ENCODE measurements around the gene LIMA1. TPM values are rescaled to one million over a fixed set of nuclear protein-coding genes. Genes with fewer than 3 reads are reported as not detected.
"Not testable (repeated sequence)": the region's sequence is repeated elsewhere in the genome, so short reads cannot be mapped to it uniquely, and the experiment has no call there.

LIMA1 gene
- total and polyA plus RNA-seq, 4 donors, result 35.9 to 177 (median 140) TPM

DNA sequence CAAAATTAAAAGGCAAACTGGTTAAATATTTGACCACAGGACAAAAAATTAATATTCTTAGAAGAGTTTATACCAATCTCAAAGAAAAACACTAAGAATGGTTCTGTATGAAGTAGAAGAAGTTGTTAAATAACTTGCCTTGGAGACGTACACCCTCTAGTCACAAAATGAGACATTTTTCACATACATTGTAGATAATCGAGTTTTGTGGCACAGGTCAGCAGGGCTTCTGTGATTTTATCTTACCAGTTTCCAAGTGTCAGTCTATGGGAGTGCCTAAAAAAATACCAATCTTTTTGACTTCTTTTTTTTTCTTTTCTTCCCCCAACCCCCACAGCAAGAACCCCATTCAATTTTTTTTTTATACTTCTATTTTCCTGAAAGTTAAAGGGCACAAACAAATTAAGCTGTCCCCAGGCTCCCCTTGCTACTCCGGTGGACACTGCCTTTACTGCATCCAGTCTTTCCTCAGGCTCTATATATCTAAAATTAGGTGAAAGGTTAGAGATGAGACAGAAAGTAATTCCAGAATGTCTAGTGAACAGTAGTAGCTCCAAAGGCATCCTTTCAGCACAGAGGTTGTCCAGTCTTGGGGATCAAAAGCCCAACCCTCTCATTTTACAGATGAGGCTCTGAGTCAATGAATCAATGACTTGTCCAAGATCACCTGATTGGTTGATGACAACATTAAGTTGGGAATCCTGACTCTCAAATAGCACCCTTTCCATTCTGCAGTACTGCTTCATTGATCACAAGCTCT is 6.2 kb downstream of the LIMA1 start:
- no peak overlapping the region for H3K4me3 ChIP-seq (ENCODE audit: low read length in 2 of 2)
- 74 to 77% methylated on average over 3 of the region's 3 CpGs for WGBS, 2 donors
- H3K4me1 ChIP-seq (ENCODE audit: control insufficient read depth in 1 of 2, insufficient read depth in 2 of 2, low read length in 2 of 2), result no peaks in the 10 kb centered on the region
- DNase-seq (no peak), ATAC-seq (ENCODE audit: low FRiP score) (no peak)
- H3K27me3 ChIP-seq (ENCODE audit: control insufficient read depth in 1 of 2, insufficient read depth in 2 of 2, low read length in 1 of 2), result no peaks in the 10 kb centered on the region
- no peak overlapping the region for H3K27ac ChIP-seq (ENCODE audit: low read depth in 1 of 2, low read length in 2 of 2)
- no peaks in the 10 kb centered on the region for H3K9me3 ChIP-seq (ENCODE audit: control insufficient read depth, low read length)
- intact Hi-C loops (cut with DNase I), result no loop called here
- H3K36me3 ChIP-seq (ENCODE audit: control insufficient read depth in 1 of 2, insufficient read depth in 2 of 2, low read length in 1 of 2), result no peaks in the 10 kb centered on the region

DNA sequence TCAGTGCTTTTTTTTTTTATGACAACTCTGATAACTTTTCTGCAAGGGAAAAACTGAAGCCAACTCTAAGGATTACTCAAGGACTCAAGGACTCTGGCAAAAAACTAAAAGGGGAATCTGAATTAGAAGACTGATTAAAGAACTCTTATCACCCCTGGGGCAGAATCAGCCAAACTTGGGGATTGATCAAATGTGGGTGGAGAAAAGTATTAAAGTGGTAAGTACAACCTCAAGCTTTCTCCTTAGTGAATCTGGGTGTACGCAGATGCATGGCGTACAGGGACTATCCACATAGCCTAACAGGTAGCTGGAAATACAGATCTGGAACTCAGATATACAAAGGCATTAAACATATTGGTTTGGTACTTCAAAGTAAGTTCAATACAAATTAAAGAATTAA is 7.3 kb downstream of the LIMA1 start:
- ATAC-seq (ENCODE audit: low FRiP score) (no peak), DNase-seq (no peak)
- H3K27ac ChIP-seq (ENCODE audit: low read depth in 1 of 2, low read length in 2 of 2), result no peak overlapping the region
- no peak overlapping the region for H3K4me3 ChIP-seq (ENCODE audit: low read length in 2 of 2)
- no peaks in the 10 kb centered on the region for H3K27me3 ChIP-seq (ENCODE audit: control insufficient read depth in 1 of 2, insufficient read depth in 2 of 2, low read length in 1 of 2)
- 95 to 100% methylated on average over 2 of the region's 2 CpGs for WGBS, 2 donors
- intact Hi-C loops (cut with DNase I), result no loop called here
- H3K4me1 ChIP-seq (ENCODE audit: control insufficient read depth in 1 of 2, insufficient read depth in 2 of 2, low read length in 2 of 2), result no peaks in the 10 kb centered on the region
- H3K36me3 ChIP-seq (ENCODE audit: control insufficient read depth in 1 of 2, insufficient read depth in 2 of 2, low read length in 1 of 2), result no peaks in the 10 kb centered on the region
- H3K9me3 ChIP-seq (ENCODE audit: control insufficient read depth, low read length), result no peaks in the 10 kb centered on the region

DNA sequence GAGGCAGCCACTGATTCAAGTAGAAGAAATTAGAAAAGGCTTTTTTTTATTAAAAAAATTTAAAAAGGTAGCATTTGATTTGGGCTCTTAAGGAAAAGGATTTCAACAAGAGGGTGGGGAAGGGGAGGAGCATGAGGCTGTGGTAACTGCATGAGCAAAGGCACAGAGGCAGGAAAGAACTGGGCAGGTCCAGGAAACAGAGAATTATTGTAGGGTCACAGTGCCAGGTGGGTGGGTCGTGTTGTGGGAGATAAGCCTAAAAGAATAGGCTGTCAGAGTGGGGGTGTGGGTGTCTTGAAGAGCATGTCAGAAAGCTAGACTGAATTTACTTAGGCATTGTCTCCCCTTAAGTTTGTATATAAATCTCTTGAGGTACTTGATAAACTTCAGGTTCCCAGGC is 7.8 kb downstream of the LIMA1 start:
- 14 to 31% methylated on average over 1 of the region's 1 CpG for WGBS, 2 donors
- Histone ChIP-seq H3K4me1 (ENCODE audit: control insufficient read depth in 1 of 2, insufficient read depth in 2 of 2, low read length in 2 of 2) (no peaks in the 10 kb centered on the region), H3K4me3 (ENCODE audit: low read length in 2 of 2) (no peak overlapping the region), H3K9me3 (ENCODE audit: control insufficient read depth, low read length) (no peaks in the 10 kb centered on the region), H3K27me3 (ENCODE audit: control insufficient read depth in 1 of 2, insufficient read depth in 2 of 2, low read length in 1 of 2) (no peaks in the 10 kb centered on the region), H3K27ac (ENCODE audit: low read depth in 1 of 2, low read length in 2 of 2) (no peak overlapping the region), H3K36me3 (ENCODE audit: control insufficient read depth in 1 of 2, insufficient read depth in 2 of 2, low read length in 1 of 2) (no peaks in the 10 kb centered on the region)
- intact Hi-C loops (cut with DNase I), result no loop called here
- DNase-seq (no peak), ATAC-seq (ENCODE audit: low FRiP score) (peak; percentile 67)

DNA sequence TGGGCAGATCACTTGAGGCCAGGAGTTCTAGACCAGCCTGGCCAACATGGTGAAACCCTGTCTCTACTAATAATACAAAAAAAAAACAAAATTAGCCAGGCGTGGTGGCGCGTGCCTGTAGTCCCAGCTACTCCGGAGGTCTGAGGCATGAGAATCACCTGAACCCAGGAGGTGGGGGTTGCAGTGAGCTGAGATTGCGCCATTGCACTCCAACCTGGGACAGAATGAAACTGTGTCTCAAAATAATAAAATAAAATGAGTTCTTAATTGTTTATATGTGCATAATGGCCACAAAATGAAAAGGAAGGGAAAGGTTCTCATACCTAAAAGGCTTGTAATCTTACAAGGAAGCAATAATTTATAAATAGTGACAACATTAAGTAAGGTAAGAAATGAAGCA is 8.2 kb downstream of the LIMA1 start:
- H3K36me3 ChIP-seq (ENCODE audit: control insufficient read depth in 1 of 2, insufficient read depth in 2 of 2, low read length in 1 of 2); ATAC-seq (ENCODE audit: low FRiP score); H3K9me3 ChIP-seq (ENCODE audit: control insufficient read depth, low read length); intact Hi-C loops (cut with DNase I); H3K4me1 ChIP-seq (ENCODE audit: control insufficient read depth in 1 of 2, insufficient read depth in 2 of 2, low read length in 2 of 2); H3K27ac ChIP-seq (ENCODE audit: low read depth in 1 of 2, low read length in 2 of 2); H3K4me3 ChIP-seq (ENCODE audit: low read length in 2 of 2); DNase-seq; H3K27me3 ChIP-seq (ENCODE audit: control insufficient read depth in 1 of 2, insufficient read depth in 2 of 2, low read length in 1 of 2): not testable (repeated sequence)
- 93 to 94% methylated on average over 5 of the region's 5 CpGs for WGBS, 2 donors

DNA sequence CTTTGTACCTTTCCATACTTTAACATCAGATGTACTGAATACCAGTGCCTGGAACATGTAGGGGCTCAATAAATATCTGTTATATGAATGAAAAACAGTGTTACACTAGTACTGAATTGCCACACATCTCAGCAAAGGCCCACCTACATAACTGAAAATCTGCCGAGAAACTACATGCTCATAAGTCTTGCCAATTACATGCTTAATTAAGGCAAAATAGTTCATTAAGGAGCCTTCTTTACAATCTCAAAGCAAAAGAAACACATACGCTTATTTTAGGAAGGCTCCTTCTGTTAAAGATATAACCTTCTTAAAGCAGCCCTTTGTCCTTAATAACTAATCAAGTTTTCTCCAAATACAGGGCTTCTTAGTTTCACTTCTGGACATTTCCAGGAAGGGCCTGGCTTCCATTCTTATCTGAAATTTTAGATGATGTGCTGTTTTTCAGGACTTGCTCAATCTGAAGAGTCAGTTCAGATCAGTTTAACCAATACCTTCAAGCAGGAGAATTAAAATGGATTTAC is 11.5 kb downstream of the LIMA1 start:
- no peaks in the 10 kb centered on the region for H3K36me3 ChIP-seq (ENCODE audit: control insufficient read depth in 1 of 2, insufficient read depth in 2 of 2, low read length in 1 of 2)
- intact Hi-C loops (cut with DNase I), result no loop called here
- WGBS, 2 donors, result 56 to 57% methylated on average over 2 of the region's 2 CpGs
- peak; percentile 68 for ATAC-seq (ENCODE audit: low FRiP score)
- no peaks in the 10 kb centered on the region for H3K4me1 ChIP-seq (ENCODE audit: control insufficient read depth in 1 of 2, insufficient read depth in 2 of 2, low read length in 2 of 2)
- DNase-seq, result no peak
- no peak overlapping the region for H3K27ac ChIP-seq (ENCODE audit: low read depth in 1 of 2, low read length in 2 of 2)
- no peak overlapping the region for H3K4me3 ChIP-seq (ENCODE audit: low read length in 2 of 2)
- no peaks in the 10 kb centered on the region for H3K9me3 ChIP-seq (ENCODE audit: control insufficient read depth, low read length)
- H3K27me3 ChIP-seq (ENCODE audit: control insufficient read depth in 1 of 2, insufficient read depth in 2 of 2, low read length in 1 of 2), result no peaks in the 10 kb centered on the region

DNA sequence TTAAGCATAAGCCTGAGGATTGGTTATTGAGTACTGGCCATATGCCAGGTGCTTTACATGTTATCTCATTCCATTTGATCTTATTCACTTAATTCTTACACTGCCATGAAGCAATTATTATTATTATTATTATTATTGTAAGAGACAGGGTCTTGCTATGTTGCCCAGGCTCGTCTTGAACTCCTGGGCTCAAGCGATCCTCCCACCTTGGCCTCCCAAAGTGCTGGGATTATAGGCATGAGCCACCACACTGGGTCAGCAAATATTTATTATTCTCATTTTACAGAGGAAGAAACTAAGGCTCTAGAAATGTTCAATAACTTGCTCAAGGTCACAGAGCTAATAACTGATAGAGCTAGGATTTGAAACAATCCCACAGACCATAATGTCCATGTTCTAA is 14.8 kb downstream of the LIMA1 start:
- Histone ChIP-seq H3K4me3 (ENCODE audit: low read length in 2 of 2) (no peak overlapping the region), H3K9me3 (ENCODE audit: control insufficient read depth, low read length) (no peaks in the 10 kb centered on the region), H3K27me3 (ENCODE audit: control insufficient read depth in 1 of 2, insufficient read depth in 2 of 2, low read length in 1 of 2) (no peaks in the 10 kb centered on the region), H3K4me1 (ENCODE audit: control insufficient read depth in 1 of 2, insufficient read depth in 2 of 2, low read length in 2 of 2) (no peaks in the 10 kb centered on the region), H3K27ac (ENCODE audit: low read depth in 1 of 2, low read length in 2 of 2) (no peak overlapping the region), H3K36me3 (ENCODE audit: control insufficient read depth in 1 of 2, insufficient read depth in 2 of 2, low read length in 1 of 2) (no peaks in the 10 kb centered on the region)
- no peak for ATAC-seq (ENCODE audit: low FRiP score)
- 92 to 98% methylated on average over 2 of the region's 2 CpGs for WGBS, 2 donors
- DNase-seq, result no peak
- intact Hi-C loops (cut with DNase I), result no loop called here

DNA sequence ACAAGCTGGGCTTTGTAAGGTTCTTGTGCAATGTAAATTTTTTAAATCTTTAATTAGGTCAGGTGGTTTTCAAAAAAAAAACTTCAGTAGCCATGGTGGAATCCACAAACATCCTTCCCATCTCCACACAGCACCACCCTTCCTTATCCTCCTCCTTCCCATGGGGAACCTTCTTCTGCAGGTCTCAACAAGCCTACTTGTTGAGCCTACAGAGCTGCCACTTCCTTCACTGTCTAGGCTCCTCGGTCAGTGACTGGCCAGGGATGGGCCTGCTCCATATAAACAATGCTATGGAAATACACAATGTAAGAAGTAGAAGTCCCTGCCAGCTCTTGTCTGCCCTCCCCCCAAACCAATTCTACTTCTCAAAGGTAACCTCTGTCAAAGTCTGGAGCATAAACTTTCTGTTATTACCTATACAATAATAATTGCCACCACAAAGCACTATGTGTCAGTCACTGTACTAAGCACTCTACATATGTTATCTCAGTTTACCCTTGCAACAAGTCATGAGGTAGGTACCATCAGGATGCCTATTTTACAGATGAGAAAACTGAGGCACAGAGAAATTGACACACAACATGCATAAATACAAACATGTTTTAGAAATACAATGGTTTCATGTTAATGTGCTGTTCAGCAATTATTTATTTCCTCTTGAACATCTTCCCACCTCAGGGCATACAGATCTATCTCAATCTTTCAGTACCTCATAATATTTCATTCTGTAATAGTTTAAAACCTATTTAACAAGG is 17.4 kb downstream of the LIMA1 start:
- WGBS, 2 donors, result 65 to 78% methylated on average over 1 of the region's 1 CpG
- H3K4me3 ChIP-seq (ENCODE audit: low read length in 2 of 2), result no peak overlapping the region
- no peak overlapping the region for H3K27ac ChIP-seq (ENCODE audit: low read depth in 1 of 2, low read length in 2 of 2)
- no peaks in the 10 kb centered on the region for H3K9me3 ChIP-seq (ENCODE audit: control insufficient read depth, low read length)
- H3K27me3 ChIP-seq (ENCODE audit: control insufficient read depth in 1 of 2, insufficient read depth in 2 of 2, low read length in 1 of 2), result no peaks in the 10 kb centered on the region
- no peak for ATAC-seq (ENCODE audit: low FRiP score)
- H3K36me3 ChIP-seq (ENCODE audit: control insufficient read depth in 1 of 2, insufficient read depth in 2 of 2, low read length in 1 of 2), result no peaks in the 10 kb centered on the region
- no peaks in the 10 kb centered on the region for H3K4me1 ChIP-seq (ENCODE audit: control insufficient read depth in 1 of 2, insufficient read depth in 2 of 2, low read length in 2 of 2)
- intact Hi-C loops (cut with DNase I), result no loop called here
- DNase-seq, result no peak

DNA sequence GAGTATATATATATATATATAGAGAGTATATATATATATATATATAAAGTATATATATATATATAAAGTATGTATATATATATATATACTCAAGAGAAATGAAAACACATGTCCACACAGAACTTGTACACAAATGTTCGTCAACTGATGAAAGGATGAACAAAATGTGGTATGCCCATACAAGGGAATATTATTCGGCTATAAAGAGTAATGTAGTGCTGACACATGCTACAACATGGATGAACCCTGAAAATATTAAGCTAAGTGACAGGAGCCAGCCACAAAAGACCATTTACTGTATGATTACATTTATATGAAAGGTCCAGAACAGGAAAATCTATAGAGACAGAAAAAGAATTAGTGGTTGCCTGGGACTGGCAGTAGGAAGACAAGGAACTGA is 19.5 kb downstream of the LIMA1 start:
- Histone ChIP-seq H3K27me3 (ENCODE audit: control insufficient read depth in 1 of 2, insufficient read depth in 2 of 2, low read length in 1 of 2) (no peaks in the 10 kb centered on the region), H3K4me3 (ENCODE audit: low read length in 2 of 2) (no peak overlapping the region), H3K27ac (ENCODE audit: low read depth in 1 of 2, low read length in 2 of 2) (no peak overlapping the region), H3K4me1 (ENCODE audit: control insufficient read depth in 1 of 2, insufficient read depth in 2 of 2, low read length in 2 of 2) (no peaks in the 10 kb centered on the region), H3K36me3 (ENCODE audit: control insufficient read depth in 1 of 2, insufficient read depth in 2 of 2, low read length in 1 of 2) (no peaks in the 10 kb centered on the region), H3K9me3 (ENCODE audit: control insufficient read depth, low read length) (no peaks in the 10 kb centered on the region)
- DNase-seq (no peak), ATAC-seq (ENCODE audit: low FRiP score) (no peak)
- intact Hi-C loops (cut with DNase I), result no loop called here
- WGBS, 2 donors, result 96 to 97% methylated on average over 2 of the region's 2 CpGs

DNA sequence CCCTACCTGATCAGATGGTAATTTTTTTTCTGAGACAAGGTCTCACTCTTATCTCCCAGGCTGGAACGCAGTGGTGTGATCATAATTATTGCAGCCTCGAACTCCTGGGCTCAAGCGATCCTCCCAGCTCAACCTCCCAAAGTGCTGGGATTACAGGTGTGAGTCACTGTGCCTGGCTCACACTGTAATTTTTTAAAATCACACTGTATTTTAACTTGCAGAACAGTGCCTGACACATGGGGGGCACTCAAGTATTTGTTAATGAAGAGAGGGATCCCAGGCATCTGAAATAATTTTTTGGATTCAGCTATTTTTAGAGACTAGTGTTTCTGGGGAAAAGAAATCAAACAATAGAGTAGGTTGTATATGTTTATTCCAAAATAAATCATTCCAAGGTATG is 21.7 kb downstream of the LIMA1 start:
- Histone ChIP-seq H3K9me3 (ENCODE audit: control insufficient read depth, low read length) (no peaks in the 10 kb centered on the region), H3K36me3 (ENCODE audit: control insufficient read depth in 1 of 2, insufficient read depth in 2 of 2, low read length in 1 of 2) (no peaks in the 10 kb centered on the region), H3K4me1 (ENCODE audit: control insufficient read depth in 1 of 2, insufficient read depth in 2 of 2, low read length in 2 of 2) (no peaks in the 10 kb centered on the region), H3K27me3 (ENCODE audit: control insufficient read depth in 1 of 2, insufficient read depth in 2 of 2, low read length in 1 of 2) (no peaks in the 10 kb centered on the region), H3K27ac (ENCODE audit: low read depth in 1 of 2, low read length in 2 of 2) (no peak overlapping the region), H3K4me3 (ENCODE audit: low read length in 2 of 2) (no peak overlapping the region)
- WGBS, 2 donors, result 83 to 90% methylated on average over 3 of the region's 3 CpGs
- no peak for DNase-seq
- no peak for ATAC-seq (ENCODE audit: low FRiP score)
- intact Hi-C loops (cut with DNase I), result no loop called here
